ENCODE results near the gene IQSEC1.

The IQSEC1 gene

GRCh38 chr3:13068269-13069010, 4.8 kb downstream of the IQSEC1 start:
- FAIRE-seq (no peak), DNase-seq (ENCODE audit: low spot score) (no peak)

DNA sequence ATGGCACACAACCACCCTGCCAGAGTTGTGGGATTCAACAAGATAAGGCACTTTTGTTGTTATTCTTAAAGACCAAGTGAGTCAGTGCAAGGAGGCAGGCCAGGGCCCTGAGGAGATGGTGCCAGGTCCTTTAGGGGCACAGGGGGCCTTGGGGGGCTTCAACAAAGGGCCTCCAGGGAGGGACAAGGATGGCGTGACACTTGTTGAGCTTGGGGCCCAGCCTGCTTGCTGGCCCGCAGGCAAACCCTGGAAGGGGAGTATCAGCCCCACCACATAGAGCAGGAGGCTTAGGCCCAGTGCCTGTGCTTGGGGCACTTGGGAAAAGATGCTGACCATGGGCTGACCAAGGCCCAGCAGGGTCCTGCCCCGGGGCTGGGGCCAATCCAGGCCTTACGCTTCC, 5.5 kb downstream of the IQSEC1 start:
- no peak for DNase-seq (ENCODE audit: low spot score)
- no peak for FAIRE-seq

DNA sequence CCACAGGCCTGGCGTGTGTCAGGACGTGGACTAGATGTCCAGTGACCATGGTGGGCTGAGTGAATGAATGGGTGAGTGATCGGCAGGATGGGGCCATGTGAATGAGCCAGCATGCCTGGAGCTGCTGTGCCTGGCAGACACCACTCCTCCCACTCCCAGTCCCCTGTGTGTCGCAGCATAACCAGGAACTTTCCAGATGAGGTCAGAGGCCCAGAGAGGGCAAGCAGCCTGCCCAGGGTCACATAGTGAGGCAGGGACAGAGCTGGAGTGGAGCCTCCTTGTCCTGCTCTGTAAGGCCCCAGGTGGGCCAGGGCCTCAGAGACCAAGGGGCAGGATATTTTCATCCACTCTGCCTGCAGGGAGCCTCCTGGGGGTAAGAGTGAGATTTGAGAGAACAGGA, 6.4 kb downstream of the IQSEC1 start:
- no peak for DNase-seq (ENCODE audit: low spot score)
- no peak for FAIRE-seq

GRCh38 chr3:13066236-13066635, 7.0 kb downstream of the IQSEC1 start:
- no peak for FAIRE-seq
- no peak for DNase-seq (ENCODE audit: low spot score)

DNA sequence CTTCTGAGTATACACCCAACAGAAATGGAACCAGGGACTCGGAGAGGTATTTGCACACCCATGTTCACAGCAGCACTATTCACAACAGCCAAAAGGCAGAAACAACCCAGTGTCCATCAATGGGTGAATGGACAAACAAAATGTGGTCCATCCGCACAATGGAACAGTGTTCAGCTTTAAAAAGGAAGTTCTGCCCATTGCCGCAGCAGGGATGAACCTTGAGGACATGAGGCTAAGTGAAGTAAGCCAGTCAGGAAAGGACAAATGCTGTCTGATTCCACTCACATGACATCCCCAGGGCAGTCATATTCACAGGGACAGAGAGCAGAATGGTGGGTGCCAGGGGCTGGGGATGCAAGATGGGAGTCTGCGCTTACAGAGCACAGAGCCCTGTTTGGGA, 7.5 kb downstream of the IQSEC1 start:
- FAIRE-seq (no peak), DNase-seq (ENCODE audit: low spot score) (no peak)

DNA sequence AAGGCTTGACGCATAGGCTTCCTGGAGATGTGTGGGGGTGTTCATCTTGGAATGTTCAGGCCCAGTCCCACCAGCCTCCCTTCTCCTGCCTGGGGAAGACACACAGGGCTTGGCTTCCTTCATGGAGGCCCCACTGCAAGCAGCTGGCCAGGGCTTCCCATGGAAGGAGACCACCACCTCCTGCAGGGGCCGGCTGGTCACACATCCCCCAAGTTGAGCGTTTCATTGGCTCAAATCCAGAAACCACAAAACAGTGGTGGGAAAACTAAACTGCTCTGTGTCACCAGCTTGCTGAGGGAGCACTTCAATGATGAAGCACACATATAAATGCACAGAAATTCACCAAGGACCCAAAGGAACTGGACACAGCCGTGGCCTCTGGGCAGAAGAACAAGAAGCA, 8.3 kb downstream of the IQSEC1 start:
- no peak for DNase-seq (ENCODE audit: low spot score)
- FAIRE-seq: no peak

DNA sequence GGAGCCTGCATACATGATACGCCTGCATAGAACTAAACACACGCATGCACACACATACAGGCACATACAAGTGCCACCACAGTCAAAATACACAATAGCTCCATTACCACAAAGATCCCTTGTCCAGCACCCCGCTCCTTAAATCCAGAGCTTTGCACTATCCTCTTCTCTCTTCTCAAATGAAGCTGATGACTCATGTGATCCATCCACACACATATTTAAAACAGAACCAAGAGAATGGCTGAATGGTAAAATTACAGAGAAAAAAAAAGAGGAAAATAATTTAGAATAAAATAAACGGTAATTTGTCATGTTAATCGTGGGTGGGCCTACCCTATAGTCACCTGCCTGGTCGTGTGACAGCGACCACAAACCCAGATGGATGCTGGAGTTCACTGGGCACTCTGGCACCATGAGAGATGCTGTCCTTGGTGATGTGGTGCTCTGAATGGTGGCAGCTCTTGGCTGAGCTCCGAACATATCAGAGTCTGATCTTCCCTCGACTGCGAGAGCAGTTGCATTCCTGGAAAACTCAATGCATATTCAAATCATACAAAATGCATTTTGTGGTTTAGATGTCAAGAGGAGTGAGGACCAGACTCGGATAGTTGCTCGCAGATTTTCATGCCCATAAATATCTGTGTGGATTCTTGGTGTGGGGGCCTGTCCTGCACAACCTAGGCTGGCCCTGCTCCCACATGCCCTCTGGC, 8.9 kb downstream of the IQSEC1 start:
- DNase-seq (ENCODE audit: low spot score) (no peak), FAIRE-seq (no peak)

- FAIRE-seq: peak; percentile 85
- peak; percentile 67 for DNase-seq (ENCODE audit: low spot score)
These were observed 10.0 kb downstream of the IQSEC1 start for GRCh38 chr3:13063225-13063624.

DNA sequence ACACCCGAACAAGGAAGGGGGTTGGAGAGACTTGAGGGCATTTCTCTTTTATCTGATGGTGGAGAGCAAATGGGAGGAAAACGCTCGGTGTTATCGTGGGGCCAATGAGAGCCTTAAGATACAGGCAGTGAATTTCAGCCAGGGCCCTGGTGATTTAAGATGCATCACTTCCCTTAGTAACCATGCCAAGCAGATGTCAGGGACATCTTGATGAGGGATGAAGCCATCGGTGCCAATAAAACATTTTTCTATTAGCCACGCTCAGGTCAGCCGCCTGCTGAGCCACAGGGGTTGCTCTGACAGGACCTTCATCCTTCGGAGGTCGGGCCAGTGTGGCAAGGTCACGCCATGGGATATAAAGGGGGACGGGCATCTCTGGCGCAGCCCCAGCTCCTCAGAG, 10.6 kb downstream of the IQSEC1 start:
- FAIRE-seq (no peak), DNase-seq (ENCODE audit: low spot score) (no peak)

DNA sequence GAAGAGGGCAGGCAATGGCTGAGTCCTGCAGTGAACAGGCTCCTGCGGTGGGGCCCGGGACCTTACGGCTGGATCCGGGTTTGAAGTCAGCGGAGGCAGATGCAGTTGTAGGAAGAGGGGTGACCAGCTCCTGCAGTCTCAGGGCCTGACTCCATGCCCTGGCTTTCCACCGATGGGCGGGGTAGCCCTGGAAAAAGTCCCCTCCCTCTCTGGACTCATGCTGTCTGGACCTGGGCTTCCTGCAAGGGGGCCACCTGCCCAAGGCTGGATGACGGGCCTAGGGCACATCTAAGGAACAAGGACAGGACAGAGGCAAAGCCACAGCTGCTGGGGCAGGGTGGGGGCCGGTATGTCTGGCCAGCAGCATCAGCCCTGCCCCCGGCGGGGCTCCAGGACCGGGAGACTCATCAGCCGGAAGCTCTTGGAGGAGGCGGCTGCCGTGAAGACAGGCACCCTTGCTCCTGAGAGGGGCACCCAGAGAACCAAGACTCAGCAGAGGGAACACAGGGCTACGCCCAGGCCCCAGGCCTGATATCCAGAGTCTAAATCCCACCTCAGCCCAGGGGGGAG, 12.8 kb downstream of the IQSEC1 start:
- DNase-seq (ENCODE audit: low spot score): no peak
- FAIRE-seq: no peak

GRCh38 chr3:13058346-13059120, 14.7 kb downstream of the IQSEC1 start:
- FAIRE-seq (no peak), DNase-seq (ENCODE audit: low spot score) (no peak)

DNA sequence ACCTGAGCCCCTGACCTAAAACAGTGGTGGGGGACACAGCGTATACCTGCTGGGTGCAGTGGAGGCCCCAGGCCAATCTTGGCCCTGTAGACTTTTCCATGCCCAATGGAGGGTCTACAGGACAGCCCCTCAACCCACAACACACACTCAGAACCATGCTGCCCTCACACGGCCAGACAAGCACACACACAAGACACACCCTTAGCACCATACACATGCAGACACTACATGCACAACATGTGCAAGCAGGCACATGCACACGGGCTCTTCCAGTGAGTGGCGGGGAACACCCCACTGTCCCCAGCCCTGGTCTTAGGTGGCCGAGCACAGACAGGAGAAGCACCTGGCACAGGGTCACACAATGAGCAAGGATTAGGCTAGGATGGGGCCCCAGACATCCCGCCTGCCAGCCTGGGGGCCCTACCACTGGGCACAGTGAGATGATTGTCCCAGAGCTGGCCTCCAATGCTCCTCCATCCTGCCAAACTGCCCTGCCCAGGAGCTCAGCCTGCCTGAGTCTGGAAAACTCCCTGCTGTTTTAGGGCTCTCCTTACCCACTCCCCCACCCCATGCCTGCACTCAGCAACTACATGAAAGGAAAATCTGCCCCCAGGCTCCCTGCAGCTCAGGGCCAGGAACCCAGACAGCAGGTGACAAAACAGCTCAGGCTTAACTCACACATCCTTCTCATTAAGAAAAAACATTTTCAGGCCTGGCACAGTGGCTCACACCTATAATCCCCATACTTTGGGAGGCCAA, 15.8 kb downstream of the IQSEC1 start:
- DNase-seq (ENCODE audit: low spot score): no peak
- FAIRE-seq: no peak

- FAIRE-seq: no peak
- DNase-seq (ENCODE audit: low spot score): no peak
These were observed 17.6 kb downstream of the IQSEC1 start for GRCh38 chr3:13055634-13056033.

GRCh38 chr3:13054341-13055285, 18.6 kb downstream of the IQSEC1 start:
- FAIRE-seq (no peak), DNase-seq (ENCODE audit: low spot score) (no peak)

GRCh38 chr3:13053893-13054292, 19.3 kb downstream of the IQSEC1 start:
- FAIRE-seq (no peak), DNase-seq (ENCODE audit: low spot score) (no peak)

DNA sequence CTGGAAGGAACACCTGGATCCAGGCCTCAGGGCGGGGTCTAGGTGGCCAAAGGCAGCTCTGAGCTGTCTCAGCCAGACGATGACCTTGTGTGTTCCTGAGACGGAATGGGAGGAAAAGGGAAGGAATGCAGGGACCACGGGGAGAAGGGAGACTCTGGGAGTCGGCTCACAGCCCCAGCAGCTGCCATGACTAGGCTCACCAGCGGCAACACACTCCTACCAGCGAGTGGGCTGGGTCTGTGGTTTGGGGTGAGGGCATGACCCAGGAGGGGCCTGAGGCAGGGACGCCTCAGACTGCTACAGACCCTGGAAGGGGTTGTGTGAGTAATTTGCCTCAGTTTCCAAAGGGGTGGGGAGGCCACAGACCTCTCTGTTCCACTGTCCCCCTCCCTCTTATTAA, 19.8 kb downstream of the IQSEC1 start:
- no peak for DNase-seq (ENCODE audit: low spot score)
- FAIRE-seq: no peak

DNA sequence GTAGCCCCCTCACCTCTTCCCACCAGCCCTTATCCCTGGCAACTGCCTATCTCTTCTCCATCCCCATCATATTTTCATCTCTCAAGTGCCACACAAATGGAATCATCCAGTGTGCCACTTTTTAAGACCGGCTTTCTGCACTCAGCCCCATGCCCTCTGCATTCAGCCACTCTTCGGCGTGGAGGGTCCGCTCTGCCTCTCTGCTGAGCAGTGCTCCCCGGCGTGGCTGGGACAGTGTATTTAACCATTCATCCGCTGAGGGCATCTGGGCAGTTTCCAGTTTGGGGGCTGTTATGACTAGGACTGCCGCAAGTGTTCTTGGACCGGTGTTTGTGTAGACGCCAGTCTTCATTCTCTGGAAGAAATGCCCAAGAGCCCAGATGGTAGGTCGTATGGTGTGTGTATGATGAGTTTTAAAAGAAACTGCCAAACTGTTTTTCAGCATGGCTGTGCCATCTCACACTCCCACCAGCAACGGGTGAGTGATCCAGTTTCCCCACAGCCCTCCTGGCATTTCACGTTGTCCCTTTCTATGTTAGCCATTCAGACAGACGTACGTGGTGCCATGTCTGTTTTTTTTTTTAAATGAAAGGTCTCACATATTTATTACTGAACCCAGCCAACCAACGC, 20.9 kb downstream of the IQSEC1 start:
- FAIRE-seq (peak; percentile 77), DNase-seq (ENCODE audit: low spot score) (no peak)

DNA sequence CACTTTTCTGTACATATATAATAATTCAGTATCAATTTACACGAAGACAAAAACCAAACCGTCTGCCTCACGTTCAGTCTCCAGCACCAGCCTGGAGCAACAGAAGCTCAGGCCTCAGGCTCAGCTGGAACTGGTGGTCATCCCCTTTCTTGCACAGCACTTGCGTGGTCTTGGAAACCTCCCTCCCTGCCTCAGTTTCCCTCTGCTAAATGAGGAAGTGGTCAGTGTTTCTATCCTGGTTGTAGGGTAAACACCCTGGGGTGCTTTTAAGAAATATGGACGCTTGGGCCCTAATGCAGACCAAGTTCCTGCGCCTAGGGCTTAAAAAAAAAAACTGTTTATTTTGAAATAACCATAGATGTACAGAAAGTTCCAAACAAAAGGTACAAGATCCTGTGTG, 21.6 kb downstream of the IQSEC1 start:
- DNase-seq (ENCODE audit: low spot score) (no peak), FAIRE-seq (no peak)

DNA sequence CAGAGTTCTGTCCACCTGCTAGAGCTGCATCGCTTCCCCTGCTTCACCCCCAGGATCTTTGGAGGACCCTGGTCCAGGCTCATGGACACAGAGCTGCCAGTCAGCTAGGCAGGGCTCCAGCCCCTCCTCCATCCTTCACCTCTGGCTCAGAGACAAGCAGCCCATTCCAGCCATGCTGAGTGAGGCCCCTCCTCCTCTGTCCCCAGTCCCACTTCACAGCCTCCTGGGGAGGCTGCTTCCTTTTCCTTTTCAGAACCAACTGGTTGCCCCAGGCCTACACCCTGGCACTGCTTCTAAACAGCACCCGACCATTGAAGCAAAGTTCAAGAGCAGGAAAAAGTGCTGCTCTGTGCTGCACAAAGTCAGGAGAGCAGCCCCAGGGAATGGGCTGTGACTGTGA, 22.2 kb downstream of the IQSEC1 start:
- DNase-seq (ENCODE audit: low spot score) (no peak), FAIRE-seq (no peak)

GRCh38 chr3:13050446-13050845, 22.8 kb downstream of the IQSEC1 start:
- DNase-seq (ENCODE audit: low spot score) (no peak), FAIRE-seq (no peak)

Measured in urothelium cell line (cell line).